Measurements from ENCODE around the gene CSNK2A3.

Gene CSNK2A3

GRCh38 chr11:11389238-11389637 lies 36.2 kb upstream of the CSNK2A3 start:
- no peak overlapping the region for H3K4me3 ChIP-seq (ENCODE audit: low read length)
- no peaks in the 10 kb centered on the region for H3K4me1 ChIP-seq (ENCODE audit: low read length)
- no peak overlapping the region for H3K4me2 ChIP-seq (ENCODE audit: low read length)
- no peaks in the 10 kb centered on the region for H4K20me1 ChIP-seq (ENCODE audit: insufficient read depth, low read length)
- no peak overlapping the region for H3K27ac ChIP-seq (ENCODE audit: low read length)
- no peak overlapping the region for H3K9ac ChIP-seq (ENCODE audit: low read length)
- TF ChIP-seq EZH2phosphoT487 (IDR thresholded peaks at IDR 0.05; ENCODE audit: low read depth) (no peak), CTCF (IDR thresholded peaks at IDR 0.05; ENCODE audit: low read depth, low read length) (no peak)
- H3K36me3 ChIP-seq (replicated peaks; ENCODE audit: low read depth, low read length): no peaks in the 10 kb centered on the region
- H2AFZ ChIP-seq (ENCODE audit: low read depth, low read length): no peak overlapping the region
- H3K27me3 ChIP-seq (ENCODE audit: low read depth, low read length): peaks cover 18% of the 10 kb centered on the region
- H3K9me3 ChIP-seq (ENCODE audit: insufficient read depth, low read length): no peaks in the 10 kb centered on the region
- H3K79me2 ChIP-seq (ENCODE audit: low read length): no peaks in the 10 kb centered on the region

GRCh38 chr11:11387622-11388305 lies 34.7 kb upstream of the CSNK2A3 start:
- Histone ChIP-seq H3K27me3 (ENCODE audit: low read depth, low read length) (peaks cover 18% of the 10 kb centered on the region), H4K20me1 (ENCODE audit: insufficient read depth, low read length) (no peaks in the 10 kb centered on the region), H2AFZ (ENCODE audit: low read depth, low read length) (no peak overlapping the region), H3K9me3 (ENCODE audit: insufficient read depth, low read length) (no peaks in the 10 kb centered on the region), H3K4me1 (ENCODE audit: low read length) (no peaks in the 10 kb centered on the region), H3K36me3 (replicated peaks; ENCODE audit: low read depth, low read length) (no peaks in the 10 kb centered on the region), H3K9ac (ENCODE audit: low read length) (no peak overlapping the region), H3K79me2 (ENCODE audit: low read length) (no peaks in the 10 kb centered on the region), H3K4me2 (ENCODE audit: low read length) (no peak overlapping the region), H3K4me3 (ENCODE audit: low read length) (no peak overlapping the region), H3K27ac (ENCODE audit: low read length) (no peak overlapping the region)
- TF ChIP-seq CTCF (IDR thresholded peaks at IDR 0.05; ENCODE audit: low read depth, low read length): no peak
- no peak for TF ChIP-seq EZH2phosphoT487 (IDR thresholded peaks at IDR 0.05; ENCODE audit: low read depth)

GRCh38 chr11:11387207-11387606 lies 34.2 kb upstream of the CSNK2A3 start:
- H4K20me1 ChIP-seq (ENCODE audit: insufficient read depth, low read length): no peaks in the 10 kb centered on the region
- peaks cover 18% of the 10 kb centered on the region for H3K27me3 ChIP-seq (ENCODE audit: low read depth, low read length)
- H3K27ac ChIP-seq (ENCODE audit: low read length): no peak overlapping the region
- H3K9ac ChIP-seq (ENCODE audit: low read length): no peak overlapping the region
- H3K9me3 ChIP-seq (ENCODE audit: insufficient read depth, low read length): no peaks in the 10 kb centered on the region
- TF ChIP-seq CTCF (IDR thresholded peaks at IDR 0.05; ENCODE audit: low read depth, low read length) (no peak), EZH2phosphoT487 (IDR thresholded peaks at IDR 0.05; ENCODE audit: low read depth) (no peak)
- H3K4me1 ChIP-seq (ENCODE audit: low read length): no peaks in the 10 kb centered on the region
- no peak overlapping the region for H3K4me3 ChIP-seq (ENCODE audit: low read length)
- no peaks in the 10 kb centered on the region for H3K36me3 ChIP-seq (replicated peaks; ENCODE audit: low read depth, low read length)
- no peak overlapping the region for H2AFZ ChIP-seq (ENCODE audit: low read depth, low read length)
- no peaks in the 10 kb centered on the region for H3K79me2 ChIP-seq (ENCODE audit: low read length)
- no peak overlapping the region for H3K4me2 ChIP-seq (ENCODE audit: low read length)

DNA sequence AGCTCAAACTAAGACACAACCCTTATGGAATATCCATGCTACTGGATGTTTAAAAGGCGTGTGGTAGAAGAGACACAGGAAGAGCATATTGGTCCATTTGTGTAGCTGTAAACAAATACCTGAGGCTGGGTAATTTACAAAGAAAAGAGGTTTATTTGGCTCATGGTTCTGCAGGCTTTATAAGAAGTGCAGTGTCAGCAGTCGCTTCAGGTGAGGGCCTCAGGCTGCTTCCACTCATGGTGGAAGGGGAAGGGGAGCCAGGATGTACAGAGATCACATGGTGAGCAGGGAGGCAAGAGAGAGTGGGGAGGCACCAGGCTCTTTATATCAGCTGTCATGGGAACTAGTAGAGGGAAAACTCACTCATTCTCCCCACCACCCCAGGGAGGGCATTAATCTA lies 31.8 kb upstream of the CSNK2A3 start:
- Histone ChIP-seq H3K9ac (ENCODE audit: low read length) (no peak overlapping the region), H3K4me1 (ENCODE audit: low read length) (no peaks in the 10 kb centered on the region), H3K4me3 (ENCODE audit: low read length) (no peak overlapping the region), H3K27ac (ENCODE audit: low read length) (no peak overlapping the region), H4K20me1 (ENCODE audit: insufficient read depth, low read length) (no peaks in the 10 kb centered on the region), H3K79me2 (ENCODE audit: low read length) (no peaks in the 10 kb centered on the region), H3K36me3 (replicated peaks; ENCODE audit: low read depth, low read length) (no peaks in the 10 kb centered on the region), H2AFZ (ENCODE audit: low read depth, low read length) (no peak overlapping the region), H3K4me2 (ENCODE audit: low read length) (no peak overlapping the region), H3K27me3 (ENCODE audit: low read depth, low read length) (peaks cover 22% of the 10 kb centered on the region), H3K9me3 (ENCODE audit: insufficient read depth, low read length) (no peaks in the 10 kb centered on the region)
- TF ChIP-seq CTCF (IDR thresholded peaks at IDR 0.05; ENCODE audit: low read depth, low read length): no peak
- TF ChIP-seq EZH2phosphoT487 (IDR thresholded peaks at IDR 0.05; ENCODE audit: low read depth): no peak
